ENCODE measurements around the gene PKD1. TPM values are rescaled to one million over a fixed set of nuclear protein-coding genes. Genes with fewer than 3 reads are reported as not detected.
"Not testable (repeated sequence)": the region's sequence is repeated elsewhere in the genome, so short reads cannot be mapped to it uniquely, and the experiment has no call there.

PKD1 gene
- total RNA-seq, 1 donor from 2014 or later, result 70.0 TPM

GRCh38 chr16:2115591-2115973 lies 20.1 kb downstream of the PKD1 start:
- TF ChIP-seq CTCF (IDR thresholded peaks at IDR 0.05; ENCODE audit: unreplicated experiment), result no peak
- no peak for DNase-seq (ENCODE audit: low spot score)
- H3K4me3 Mint-ChIP-seq (ENCODE audit: unreplicated experiment), result no peak overlapping the region
- H3K9me3 Mint-ChIP-seq (ENCODE audit: unreplicated experiment), result no peaks in the 10 kb centered on the region
- H3K27ac Mint-ChIP-seq (ENCODE audit: unreplicated experiment), result no peak overlapping the region
- H3K36me3 Mint-ChIP-seq (ENCODE audit: low read depth, unreplicated experiment), result no peaks in the 10 kb centered on the region
- no peaks in the 10 kb centered on the region for H3K4me1 Mint-ChIP-seq (ENCODE audit: unreplicated experiment)
- H3K27me3 Mint-ChIP-seq (ENCODE audit: unreplicated experiment), result peaks cover 4% of the 10 kb centered on the region

GRCh38 chr16:2114885-2115590 lies 20.7 kb downstream of the PKD1 start:
- DNase-seq (ENCODE audit: low spot score); H3K36me3 Mint-ChIP-seq (ENCODE audit: low read depth, unreplicated experiment); H3K27me3 Mint-ChIP-seq (ENCODE audit: unreplicated experiment); H3K9me3 Mint-ChIP-seq (ENCODE audit: unreplicated experiment); H3K4me1 Mint-ChIP-seq (ENCODE audit: unreplicated experiment); H3K27ac Mint-ChIP-seq (ENCODE audit: unreplicated experiment); H3K4me3 Mint-ChIP-seq (ENCODE audit: unreplicated experiment): not testable (repeated sequence)

GRCh38 chr16:2114225-2114624 lies 21.5 kb downstream of the PKD1 start:
- not testable (repeated sequence) for DNase-seq (ENCODE audit: low spot score); H3K27me3 Mint-ChIP-seq (ENCODE audit: unreplicated experiment); H3K27ac Mint-ChIP-seq (ENCODE audit: unreplicated experiment); H3K4me1 Mint-ChIP-seq (ENCODE audit: unreplicated experiment); H3K9me3 Mint-ChIP-seq (ENCODE audit: unreplicated experiment); H3K4me3 Mint-ChIP-seq (ENCODE audit: unreplicated experiment); H3K36me3 Mint-ChIP-seq (ENCODE audit: low read depth, unreplicated experiment)

- H3K36me3 Mint-ChIP-seq (ENCODE audit: low read depth, unreplicated experiment); H3K4me3 Mint-ChIP-seq (ENCODE audit: unreplicated experiment); DNase-seq (ENCODE audit: low spot score); H3K9me3 Mint-ChIP-seq (ENCODE audit: unreplicated experiment); H3K27ac Mint-ChIP-seq (ENCODE audit: unreplicated experiment); H3K27me3 Mint-ChIP-seq (ENCODE audit: unreplicated experiment); H3K4me1 Mint-ChIP-seq (ENCODE audit: unreplicated experiment): not testable (repeated sequence)
Observed at GRCh38 chr16:2112539-2113106, 23.1 kb downstream of the PKD1 start.

- H3K9me3 Mint-ChIP-seq (ENCODE audit: unreplicated experiment); DNase-seq (ENCODE audit: low spot score); H3K36me3 Mint-ChIP-seq (ENCODE audit: low read depth, unreplicated experiment); H3K4me1 Mint-ChIP-seq (ENCODE audit: unreplicated experiment); H3K4me3 Mint-ChIP-seq (ENCODE audit: unreplicated experiment); H3K27ac Mint-ChIP-seq (ENCODE audit: unreplicated experiment); H3K27me3 Mint-ChIP-seq (ENCODE audit: unreplicated experiment): not testable (repeated sequence)
Observed at GRCh38 chr16:2111412-2112335, 24.0 kb downstream of the PKD1 start.

GRCh38 chr16:2111009-2111353 lies 24.7 kb downstream of the PKD1 start:
- H3K36me3 Mint-ChIP-seq (ENCODE audit: low read depth, unreplicated experiment); H3K4me1 Mint-ChIP-seq (ENCODE audit: unreplicated experiment); H3K27ac Mint-ChIP-seq (ENCODE audit: unreplicated experiment); DNase-seq (ENCODE audit: low spot score); H3K4me3 Mint-ChIP-seq (ENCODE audit: unreplicated experiment); H3K9me3 Mint-ChIP-seq (ENCODE audit: unreplicated experiment); H3K27me3 Mint-ChIP-seq (ENCODE audit: unreplicated experiment): not testable (repeated sequence)

- H3K4me1 Mint-ChIP-seq (ENCODE audit: unreplicated experiment), result not testable (repeated sequence)
Observed at GRCh38 chr16:2110332-2111008, 25.2 kb downstream of the PKD1 start.

GRCh38 chr16:2109872-2110271 lies 25.8 kb downstream of the PKD1 start:
- H3K4me3 Mint-ChIP-seq (ENCODE audit: unreplicated experiment); DNase-seq (ENCODE audit: low spot score); H3K4me1 Mint-ChIP-seq (ENCODE audit: unreplicated experiment); H3K9me3 Mint-ChIP-seq (ENCODE audit: unreplicated experiment); H3K36me3 Mint-ChIP-seq (ENCODE audit: low read depth, unreplicated experiment); H3K27me3 Mint-ChIP-seq (ENCODE audit: unreplicated experiment); H3K27ac Mint-ChIP-seq (ENCODE audit: unreplicated experiment): not testable (repeated sequence)

More at GRCh38 chr16:2110332-2111008, 25.2 kb downstream of the PKD1 start:
- not testable (repeated sequence) for H3K27ac Mint-ChIP-seq (ENCODE audit: unreplicated experiment); H3K36me3 Mint-ChIP-seq (ENCODE audit: low read depth, unreplicated experiment); H3K4me3 Mint-ChIP-seq (ENCODE audit: unreplicated experiment); H3K27me3 Mint-ChIP-seq (ENCODE audit: unreplicated experiment); H3K9me3 Mint-ChIP-seq (ENCODE audit: unreplicated experiment); DNase-seq (ENCODE audit: low spot score)

GRCh38 chr16:2109271-2109580 lies 26.5 kb downstream of the PKD1 start:
- H3K4me1 Mint-ChIP-seq (ENCODE audit: unreplicated experiment); H3K4me3 Mint-ChIP-seq (ENCODE audit: unreplicated experiment); H3K27ac Mint-ChIP-seq (ENCODE audit: unreplicated experiment); H3K9me3 Mint-ChIP-seq (ENCODE audit: unreplicated experiment); H3K27me3 Mint-ChIP-seq (ENCODE audit: unreplicated experiment); DNase-seq (ENCODE audit: low spot score); H3K36me3 Mint-ChIP-seq (ENCODE audit: low read depth, unreplicated experiment): not testable (repeated sequence)

- H3K9me3 Mint-ChIP-seq (ENCODE audit: unreplicated experiment); H3K4me1 Mint-ChIP-seq (ENCODE audit: unreplicated experiment); DNase-seq (ENCODE audit: low spot score); H3K27ac Mint-ChIP-seq (ENCODE audit: unreplicated experiment); H3K36me3 Mint-ChIP-seq (ENCODE audit: low read depth, unreplicated experiment); H3K4me3 Mint-ChIP-seq (ENCODE audit: unreplicated experiment); H3K27me3 Mint-ChIP-seq (ENCODE audit: unreplicated experiment): not testable (repeated sequence)
Observed at GRCh38 chr16:2108446-2109270, 27.0 kb downstream of the PKD1 start.
